Stimulated activated naive CD8-positive, alpha-beta T cell treated with anti-CD3 and anti-CD28 coated beads, Interleukin-15, Interleukin-2, amounts not matched to agents 100 U/mL and 50 U/mL, for 24 hours (primary cell): Measurements from ENCODE around the gene FBP2.

ENCODE experiments used
- ATAC-seq: fragments of 150-1000 bp; cut with Tn5 transposase; one replicate; pipeline ENCODE4 v1.10.0; 2021
- DNase-seq: peaks from one replicate; pipeline ENCODE4 v3.0.0; 2021

Gene FBP2

DNA sequence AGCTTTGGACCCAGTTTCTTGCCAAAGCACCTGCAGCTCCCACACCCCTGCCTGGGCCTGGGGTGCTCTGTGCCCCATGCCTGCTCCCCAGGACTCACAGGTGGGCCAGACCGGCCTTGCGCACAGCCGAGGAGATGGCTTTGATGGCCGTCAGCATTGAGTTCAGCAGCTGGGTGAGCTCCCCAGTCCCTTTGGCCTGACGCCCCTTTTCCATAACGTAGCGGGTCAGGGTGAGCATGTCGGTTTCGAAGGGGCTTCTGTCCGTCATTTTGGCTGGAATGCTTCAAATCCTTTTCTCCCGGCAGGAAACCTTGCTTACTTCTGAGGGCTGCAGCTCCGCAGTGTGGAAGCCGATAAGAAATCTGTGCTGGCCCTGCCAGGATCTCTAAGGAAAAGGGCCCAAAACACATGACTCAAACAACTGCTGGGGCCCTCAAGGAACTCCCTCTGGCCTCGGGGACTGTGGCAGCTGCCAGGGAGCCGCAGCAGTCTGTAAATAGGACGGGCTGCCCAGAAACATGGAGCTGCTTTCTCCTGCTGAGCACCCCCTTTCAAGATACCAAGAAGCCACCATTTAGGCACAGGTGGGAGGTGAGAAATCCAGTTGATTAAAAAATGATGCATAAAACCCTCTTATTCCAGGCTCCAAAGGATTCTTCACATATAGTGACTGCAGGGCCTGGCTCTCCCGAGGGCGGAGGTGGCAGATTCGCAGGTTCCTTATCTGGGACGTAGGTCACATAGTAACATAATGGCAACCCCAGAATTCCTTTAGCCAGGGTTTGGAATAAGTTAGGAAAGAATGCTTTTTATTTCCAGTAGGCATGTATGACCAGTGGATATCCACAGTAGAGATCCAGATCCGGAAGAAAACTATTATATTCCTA is at the start of gene FBP2:
TSS of gene FBP2 (minus strand) at position 366 of the 887 bp plus-strand sequence. CDS start at position 268, 98 bp downstream.
- no peak for DNase-seq
- no peak for ATAC-seq

DNA sequence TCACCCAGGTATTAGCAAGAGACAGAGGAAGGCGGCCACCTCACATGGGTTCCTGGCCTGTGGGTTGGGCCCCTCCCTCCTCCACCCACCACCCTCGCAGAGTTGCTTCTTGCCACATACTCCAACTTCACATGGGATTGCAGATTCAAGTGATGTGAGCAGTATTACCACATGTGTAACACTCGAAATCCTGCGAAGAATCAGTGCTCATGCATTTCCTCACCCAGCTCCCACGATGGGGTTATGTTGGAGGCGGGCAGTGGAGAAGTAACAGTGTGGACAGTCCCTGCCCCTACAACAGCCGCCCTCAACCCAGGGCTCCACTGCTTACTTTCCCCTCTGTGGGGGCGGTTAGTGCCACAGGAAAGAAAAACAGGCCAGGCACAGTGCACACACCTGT is 49.6 kb upstream of the FBP2 start:
- no peak for DNase-seq
- no peak for ATAC-seq

DNA sequence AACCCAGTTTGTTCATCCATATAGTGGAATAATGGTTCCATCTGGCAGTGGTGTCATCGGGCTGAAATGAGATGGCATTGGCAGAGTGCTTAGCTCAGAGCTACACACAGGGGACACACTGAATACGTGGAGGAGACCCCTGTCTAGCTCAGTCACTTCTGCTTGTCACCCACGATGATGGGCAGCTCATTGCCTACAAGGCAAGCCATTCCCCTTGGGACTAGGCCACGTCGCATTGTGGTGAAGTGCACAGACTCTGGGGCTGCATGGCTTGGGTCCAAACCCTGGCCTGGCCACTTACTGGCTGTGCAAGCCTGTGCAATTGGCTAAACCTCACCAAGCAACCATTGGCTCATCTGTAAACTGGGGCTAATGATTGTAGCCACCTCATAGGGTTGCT is 48.9 kb upstream of the FBP2 start:
- DNase-seq, result no peak

DNA sequence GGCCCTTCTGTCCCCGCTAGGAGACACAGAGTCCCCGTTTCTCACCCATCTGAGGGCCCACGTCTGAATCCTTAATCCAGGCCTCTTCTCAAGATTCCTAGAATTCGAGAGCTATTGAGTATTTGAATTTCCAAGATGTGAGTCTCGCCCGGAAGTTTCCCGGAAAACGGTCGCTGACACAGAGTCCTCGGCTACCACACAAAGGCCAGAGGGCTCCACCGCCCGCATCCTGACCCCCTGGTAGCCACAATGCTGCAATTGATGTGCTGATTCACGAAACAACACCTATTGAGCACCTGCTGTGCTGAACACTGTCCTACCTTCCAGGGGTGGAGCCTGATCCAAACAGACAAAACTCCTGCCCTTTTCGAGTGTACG is 46.4 kb upstream of the FBP2 start:
- DNase-seq (no peak), ATAC-seq (no peak)

More for the DNA sequence above, 48.9 kb upstream of the FBP2 start:
- ATAC-seq, result no peak

DNA sequence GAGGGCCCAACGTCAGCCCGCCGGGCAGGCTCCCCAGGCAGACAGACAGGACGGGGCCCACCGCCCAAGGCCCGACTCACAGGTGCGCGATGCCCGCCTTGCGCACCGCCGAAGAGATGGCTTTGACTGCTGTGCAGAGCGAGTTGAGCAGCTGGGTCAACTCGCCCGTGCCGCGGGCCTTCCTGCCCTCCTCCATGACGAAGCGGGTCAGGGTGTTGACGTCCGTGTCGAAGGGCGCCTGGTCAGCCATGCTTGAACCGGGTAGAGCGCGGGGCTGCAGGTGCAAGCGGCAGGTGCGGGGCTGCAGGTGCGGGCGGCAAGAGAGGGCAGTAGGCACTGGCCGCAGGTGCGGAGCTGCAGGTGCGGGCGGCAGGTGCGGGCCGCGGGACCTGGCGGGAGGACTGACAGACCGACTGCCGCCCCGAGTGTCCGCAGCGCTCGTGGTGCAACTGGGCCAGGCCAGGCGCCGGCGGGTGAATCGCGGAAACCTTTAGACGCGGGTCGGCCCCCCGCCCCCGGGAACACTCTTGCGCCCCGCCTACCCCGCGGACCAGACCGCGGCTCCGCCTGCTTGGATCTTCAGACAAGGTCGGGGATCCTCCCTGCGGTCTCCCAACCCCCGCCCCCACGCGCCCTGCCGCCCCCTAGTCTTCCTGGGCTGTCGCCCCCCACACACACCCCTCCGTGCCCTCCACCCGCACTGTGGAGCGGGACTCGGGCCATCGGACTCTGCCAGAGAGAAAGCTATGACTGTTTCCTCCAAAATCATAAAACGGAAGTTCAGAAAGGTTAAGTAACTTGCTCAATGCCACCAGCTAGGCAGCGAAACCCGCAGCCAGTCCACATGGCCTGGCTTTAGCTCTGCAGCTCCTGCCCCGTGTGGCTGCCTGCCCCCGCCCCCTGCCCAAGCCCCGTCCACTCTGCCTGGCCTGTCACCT is 45.7 kb upstream of the FBP2 start, which contains the start of gene FBP1:
TSS of gene FBP1 (minus strand) at position 458 of the 938 bp plus-strand sequence. CDS start at position 250, 208 bp downstream.
- ATAC-seq (peak; percentile 74), DNase-seq (peak; percentile 61)

DNA sequence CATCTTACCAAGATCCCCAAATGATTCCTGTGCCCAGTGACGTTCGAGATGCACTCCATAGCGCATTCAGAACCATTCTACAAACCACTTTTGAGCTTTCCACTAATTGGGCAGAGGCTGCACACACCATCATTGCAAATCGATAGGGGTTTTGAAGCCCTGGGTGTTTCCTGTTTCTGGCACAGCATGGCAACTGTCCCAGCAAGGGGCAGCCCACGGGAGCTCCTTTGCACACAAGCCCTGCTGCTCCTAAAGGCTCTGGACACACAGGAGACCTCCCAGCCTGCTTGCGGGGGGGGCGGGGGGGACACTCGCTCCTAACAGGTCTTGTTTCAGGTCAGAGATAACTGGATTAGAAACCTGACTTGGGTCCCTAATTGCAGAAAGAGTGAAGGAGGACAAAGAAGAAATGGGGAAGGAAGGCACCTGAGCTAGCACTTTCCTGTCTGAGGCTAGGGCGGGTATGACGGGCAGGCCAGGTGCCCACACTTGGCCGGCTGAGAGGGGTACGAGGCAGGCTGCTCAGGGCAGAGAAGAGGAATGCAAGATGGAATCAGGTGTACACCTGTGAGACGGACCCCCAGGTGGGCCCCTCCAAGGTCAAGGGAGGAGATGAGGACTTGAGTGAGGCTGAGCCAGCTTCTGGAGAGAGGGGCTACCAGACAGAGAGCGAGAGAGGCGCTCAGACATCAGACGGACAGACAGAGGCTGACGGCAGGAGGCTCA is 44.9 kb upstream of the FBP2 start:
- ATAC-seq (no peak), DNase-seq (no peak)

DNA sequence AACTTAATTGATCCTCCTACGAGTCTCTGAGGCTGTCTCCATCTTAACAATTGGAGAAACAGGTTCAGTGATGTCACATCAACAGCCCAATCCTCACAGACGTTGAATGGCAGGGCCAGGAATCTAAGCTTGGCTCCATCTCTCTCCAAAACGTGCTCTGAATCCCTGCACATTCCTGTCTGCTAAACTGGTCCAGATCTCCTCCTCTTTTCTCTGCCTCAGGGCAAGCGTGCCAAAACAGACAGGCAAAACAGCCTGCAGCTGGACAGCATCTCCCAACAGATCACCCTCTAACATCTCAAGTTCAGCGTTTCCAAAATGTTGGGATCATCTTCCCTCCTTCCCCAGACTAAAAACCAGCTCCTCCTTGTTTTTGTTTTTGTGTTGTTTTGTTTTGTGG is 39.1 kb upstream of the FBP2 start:
- no peak for DNase-seq

DNA sequence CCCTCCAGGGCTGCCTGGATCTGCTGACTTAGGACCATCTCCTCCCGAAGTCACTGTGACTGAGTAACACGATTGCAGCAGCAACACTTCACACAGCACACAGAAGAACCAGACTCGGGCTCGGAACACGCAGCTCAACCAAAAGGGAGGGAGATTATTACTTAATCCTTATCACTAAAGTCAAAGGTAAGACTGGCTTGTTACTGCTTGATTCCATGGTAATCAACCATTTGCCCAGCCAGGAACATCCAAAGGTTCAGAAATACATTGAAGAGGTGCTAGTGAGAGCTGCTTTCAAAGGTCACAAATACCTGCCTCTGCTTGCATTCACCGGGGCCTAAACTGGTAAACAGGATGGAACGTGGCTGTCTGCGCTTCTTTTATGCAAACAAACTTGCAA is 38.0 kb upstream of the FBP2 start:
- ATAC-seq, result no peak
- no peak for DNase-seq

More for the DNA sequence above, 39.1 kb upstream of the FBP2 start:
- ATAC-seq, result no peak

DNA sequence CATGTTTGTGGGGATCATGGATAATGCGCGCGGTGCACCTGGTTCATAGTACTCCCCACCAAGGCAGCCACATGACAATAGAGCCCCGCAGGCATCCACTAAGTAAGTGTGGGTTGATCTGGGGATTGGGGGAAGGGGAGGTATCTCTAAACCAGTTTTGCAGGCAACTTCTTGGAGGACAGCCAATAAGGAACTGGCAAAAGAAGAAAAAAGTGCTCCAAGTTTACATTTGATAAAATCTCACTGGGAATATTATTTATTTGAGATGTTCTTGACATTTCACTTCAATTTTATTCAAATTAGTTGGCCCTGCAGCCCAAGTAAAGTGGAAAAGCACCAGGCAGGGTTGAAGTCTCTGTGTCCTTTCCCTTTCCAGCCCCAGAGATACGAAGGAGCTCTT is 37.2 kb upstream of the FBP2 start:
- DNase-seq (no peak), ATAC-seq (no peak)

DNA sequence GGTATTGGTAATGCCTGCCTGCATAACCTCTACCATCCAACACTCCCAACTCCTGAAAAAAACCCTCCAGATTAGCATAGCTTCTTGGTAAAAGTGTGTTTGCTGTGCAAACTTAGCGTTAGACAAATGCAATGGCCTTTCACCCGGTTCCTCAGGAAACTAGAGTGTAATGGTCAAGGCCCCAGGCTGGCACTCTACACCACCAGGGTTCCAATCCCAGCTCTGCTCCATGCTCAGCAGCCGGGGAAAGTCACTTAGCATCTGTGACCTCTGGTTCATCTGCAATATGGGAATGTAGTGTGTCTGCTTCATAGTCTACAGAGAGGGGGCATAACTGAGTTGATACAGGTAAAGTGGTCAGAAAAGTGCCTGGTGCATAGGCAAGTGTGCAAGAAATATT is 36.7 kb upstream of the FBP2 start:
- DNase-seq (no peak), ATAC-seq (no peak)

DNA sequence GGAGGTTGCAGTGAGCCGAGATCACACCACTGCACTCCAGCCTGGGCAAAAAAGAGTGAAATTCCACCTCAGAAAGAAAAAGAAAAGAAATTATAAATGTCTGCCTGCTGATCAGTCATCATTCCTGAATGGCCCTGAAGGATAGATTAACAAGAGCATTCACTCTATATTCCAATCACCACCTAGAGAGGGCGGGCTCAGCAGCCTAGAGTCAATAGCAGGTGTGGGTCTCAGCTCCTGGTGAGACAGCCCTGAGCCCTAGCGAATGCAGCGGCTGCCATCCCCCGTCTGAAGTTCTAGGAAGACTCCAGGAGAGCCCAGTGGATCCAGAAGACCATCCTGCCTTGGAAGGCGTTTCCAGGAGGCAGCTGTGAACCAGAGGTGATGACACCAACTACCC is 33.7 kb upstream of the FBP2 start:
- DNase-seq, result no peak
- ATAC-seq, result no peak

DNA sequence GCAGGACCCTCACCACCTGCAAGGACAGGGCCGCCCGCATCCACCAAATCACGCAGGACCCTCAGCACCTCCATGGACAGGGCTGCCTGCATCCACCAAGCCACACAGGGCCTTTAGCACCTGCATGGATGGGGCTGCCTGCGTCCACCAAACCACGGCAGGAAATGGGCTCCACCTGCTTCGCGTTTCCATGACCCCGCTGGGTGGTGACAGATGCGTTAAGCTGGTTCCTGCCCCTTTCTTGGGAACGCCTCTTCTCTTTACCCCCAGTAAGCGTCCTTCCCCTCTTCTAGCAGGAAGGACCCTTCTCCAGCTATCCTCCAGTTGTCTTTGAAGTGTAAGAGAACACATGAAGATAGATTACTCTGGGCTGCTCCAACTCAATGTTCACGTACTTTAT is 32.2 kb upstream of the FBP2 start:
- DNase-seq, result no peak
- ATAC-seq, result no peak

DNA sequence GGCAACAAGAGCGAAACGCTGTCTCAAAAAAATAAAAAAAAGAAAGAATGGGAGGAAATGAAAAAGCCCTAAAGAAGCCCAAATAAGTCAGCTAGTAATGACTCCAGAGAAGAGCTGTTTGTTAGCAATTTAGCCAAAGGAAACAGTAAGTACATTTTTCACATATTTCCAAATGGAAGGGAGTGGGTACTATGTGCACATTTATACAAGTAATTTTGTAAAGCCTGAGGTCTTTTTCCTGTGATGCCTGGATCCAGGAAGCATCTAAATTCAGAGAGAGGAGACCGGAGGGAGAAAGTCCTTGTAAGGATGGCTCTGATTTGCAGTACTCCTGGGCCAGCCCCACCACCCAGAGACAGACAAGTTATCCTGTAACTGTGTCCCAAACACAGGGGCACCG is 31.0 kb upstream of the FBP2 start:
- no peak for ATAC-seq

DNA sequence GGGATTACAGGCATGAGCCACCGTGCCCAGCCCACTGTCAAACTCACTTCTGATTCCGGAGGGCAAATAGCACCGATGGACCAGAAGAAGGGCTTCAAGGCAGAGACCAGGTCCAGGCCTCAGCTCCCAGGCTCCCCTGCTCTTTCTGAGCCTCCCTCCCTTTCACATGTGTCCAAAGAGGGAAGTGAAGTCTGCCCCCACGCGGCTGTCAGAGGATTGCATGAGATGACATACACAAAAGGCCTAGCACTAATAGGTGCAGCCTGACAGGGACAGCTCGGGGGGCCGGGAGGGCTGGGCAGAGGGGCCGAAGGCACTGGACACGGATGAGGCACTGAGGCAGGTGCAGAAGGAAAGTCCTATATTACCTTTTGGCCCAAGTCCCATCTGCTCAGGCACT is 29.6 kb upstream of the FBP2 start:
- ATAC-seq, result peak; percentile 55
- DNase-seq, result peak; percentile 49

More for the DNA sequence above, 31.0 kb upstream of the FBP2 start:
- no peak for DNase-seq

DNA sequence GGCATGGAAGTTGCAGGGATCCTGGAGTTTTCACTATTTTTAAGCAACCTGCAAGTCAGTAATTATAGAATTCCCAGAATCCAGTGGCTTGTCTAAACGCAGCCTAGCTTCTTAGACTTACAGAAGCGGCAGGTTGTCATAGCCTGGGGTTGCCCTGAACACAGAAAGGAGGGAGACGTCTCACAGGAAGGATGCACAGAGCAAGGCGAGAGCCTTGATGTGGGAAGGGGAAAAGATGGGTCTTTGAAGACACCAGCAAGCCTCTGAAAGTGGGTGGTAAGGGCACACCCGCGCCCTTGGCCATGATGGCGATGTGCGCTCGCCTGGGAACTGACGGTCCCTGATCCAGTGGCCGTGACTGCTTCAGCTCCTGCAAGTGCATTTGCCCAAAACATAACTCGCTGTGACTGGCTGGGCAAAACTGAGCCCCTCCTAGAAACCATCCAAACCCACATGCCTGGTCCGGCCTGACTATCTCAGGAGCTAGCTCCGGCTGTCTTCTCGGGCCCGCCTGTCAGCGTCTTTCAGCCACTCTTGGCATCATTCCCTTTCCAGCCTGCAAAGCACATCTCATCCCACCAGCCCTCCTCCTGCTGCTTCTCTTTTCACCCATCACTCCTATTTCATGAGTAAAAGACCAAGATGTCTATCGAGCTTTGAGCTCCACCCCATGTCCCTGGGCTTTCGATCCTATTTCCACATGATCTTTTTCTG is 28.6 kb upstream of the FBP2 start:
- ATAC-seq (no peak), DNase-seq (no peak)

DNA sequence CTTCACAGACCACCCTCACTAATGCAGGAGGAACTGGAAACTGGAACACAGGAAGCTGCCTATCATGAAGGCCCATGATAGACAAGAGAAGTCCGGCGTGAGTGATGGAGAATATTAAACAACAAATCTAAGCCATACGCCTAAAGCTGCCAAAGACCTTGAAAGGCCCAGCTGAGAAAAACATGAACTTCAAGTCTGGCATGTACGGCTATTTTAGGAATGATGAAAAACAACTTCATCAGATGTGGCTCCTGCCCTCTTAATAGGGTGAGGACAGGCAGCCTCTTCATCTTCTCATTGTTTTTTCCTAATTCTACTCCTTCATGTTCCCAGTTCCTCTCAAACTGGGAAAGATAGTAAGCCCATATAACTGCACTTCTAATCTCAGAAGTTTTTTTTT is 25.4 kb upstream of the FBP2 start:
- no peak for ATAC-seq
- DNase-seq, result no peak

DNA sequence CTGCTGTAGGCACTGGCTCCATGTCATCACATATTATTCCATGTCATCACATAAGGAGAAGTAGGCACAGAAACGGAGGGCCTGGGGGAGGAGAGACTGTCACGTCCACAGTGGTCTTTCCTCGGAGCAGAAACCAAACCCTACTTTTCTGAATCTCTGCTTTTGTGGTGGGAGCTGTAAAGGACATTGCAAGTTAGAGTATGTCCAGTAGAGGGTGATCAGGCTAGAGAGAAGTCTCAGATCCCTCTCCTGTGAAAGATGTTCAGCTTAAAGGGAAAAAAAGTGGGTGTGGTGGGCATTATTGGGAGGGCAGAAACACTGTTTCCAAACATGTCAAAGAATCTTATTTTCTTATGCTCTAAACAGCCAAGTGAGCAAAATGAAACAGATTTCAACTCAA is 19.4 kb upstream of the FBP2 start:
- no peak for DNase-seq

DNA sequence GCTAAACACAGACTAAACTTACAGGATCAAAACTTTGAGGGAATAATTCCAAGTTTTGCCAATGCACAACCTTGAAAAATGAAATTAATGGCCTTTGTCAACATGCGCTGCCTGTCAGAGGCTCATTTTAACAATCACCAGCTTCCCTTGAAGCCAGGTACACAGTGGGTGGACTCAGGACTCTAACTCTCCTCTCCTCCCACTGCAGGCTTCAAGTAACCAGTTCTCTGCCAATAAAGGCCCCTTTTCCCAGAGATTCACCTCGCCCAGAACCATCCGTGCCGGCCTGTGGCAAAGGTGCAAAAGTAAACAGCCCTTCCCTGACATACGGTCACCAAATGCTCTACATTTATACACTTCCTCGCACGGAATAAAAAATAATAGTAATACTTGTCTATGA is 18.4 kb upstream of the FBP2 start:
- DNase-seq, result no peak
- ATAC-seq, result peak; percentile 29

More for the DNA sequence above, 19.4 kb upstream of the FBP2 start:
- no peak for ATAC-seq

DNA sequence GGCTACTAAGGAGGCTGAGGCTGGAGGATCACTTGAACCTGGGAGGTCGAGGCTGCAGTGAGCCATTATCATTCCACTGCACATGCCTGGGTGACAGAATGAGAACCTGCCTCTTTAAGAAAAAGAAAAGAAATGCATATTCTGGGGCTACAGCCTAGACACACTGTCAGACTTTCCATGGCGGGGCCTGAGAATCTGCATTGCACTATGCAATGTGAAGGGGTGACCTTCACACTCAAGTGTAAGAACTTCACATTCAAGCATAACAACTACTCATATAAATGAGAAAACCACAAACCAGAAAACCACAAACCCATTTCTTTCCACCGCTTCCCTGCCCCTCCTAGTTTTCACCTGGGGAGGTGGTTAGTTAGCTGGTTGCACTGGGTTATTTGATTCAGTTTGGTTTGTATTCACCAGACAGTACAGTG is 18.0 kb upstream of the FBP2 start:
- peak; percentile 90 for ATAC-seq
- DNase-seq, result peak; percentile 78

DNA sequence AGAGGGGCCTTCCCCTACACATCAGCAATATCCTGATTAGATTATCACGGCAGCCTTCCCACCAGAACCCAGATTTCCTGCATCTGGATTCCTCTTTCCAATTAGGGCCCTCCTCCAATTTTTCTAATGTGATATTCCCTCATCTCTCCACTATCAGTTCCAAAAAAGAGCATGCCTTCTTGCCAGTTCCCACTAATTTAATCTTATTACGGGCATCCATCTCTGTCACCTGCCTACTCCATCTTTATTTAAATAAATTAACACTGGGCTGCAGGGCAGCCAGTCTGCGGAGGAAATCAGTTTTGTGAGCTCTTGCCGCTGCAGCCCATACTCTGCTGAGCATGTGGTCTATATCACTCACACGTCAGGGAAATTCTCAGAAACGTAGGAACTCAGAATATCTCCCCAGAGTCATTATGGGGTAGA is 16.6 kb upstream of the FBP2 start:
- no peak for DNase-seq
- no peak for ATAC-seq

DNA sequence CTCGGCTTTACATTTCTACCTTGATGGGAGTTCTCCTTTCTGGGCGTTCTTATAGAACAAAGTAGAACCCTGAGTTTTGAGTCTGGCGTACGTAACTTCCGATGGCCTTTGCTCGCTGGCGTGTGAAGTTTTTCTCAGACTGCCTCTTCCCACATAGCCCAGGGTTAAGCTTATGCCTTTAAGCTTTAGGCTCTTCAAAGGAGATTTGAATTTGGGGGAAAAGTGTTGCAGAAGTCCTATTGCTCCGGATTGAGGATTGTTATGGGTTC is 13.7 kb upstream of the FBP2 start:
- DNase-seq (no peak), ATAC-seq (no peak)
